HepG2 (cell line): ENCODE data around the gene FGD6. TPM values are rescaled to one million over a fixed set of nuclear protein-coding genes. Genes with fewer than 3 reads are reported as not detected.
A peak's percentile ranks its signal among the peaks of the same experiment; 100 is the strongest.

Source experiments
- CCDC6 ChIP-seq: sonication (generic); formaldehyde crosslinking; IDR thresholded peaks from 2 replicates; pipeline ENCODE4 v1.8.1; 2022; ENCODE audit warnings: mild to moderate bottlenecking, missing genetic modification reagents, moderate library complexity
- DNMT1 ChIP-seq: sonication (generic); formaldehyde crosslinking; IDR thresholded peaks from 2 replicates; pipeline ENCODE4 v1.5.1; 2020; ENCODE audit warnings: mild to moderate bottlenecking, missing genetic modification reagents
- FOXA1 ChIP-seq, 2 experiments: fragments of 450-650 bp in 1 of 2; sonication (generic) in 1 of 2; formaldehyde crosslinking in 1 of 2; IDR thresholded peaks; 2 replicates each; pipeline versions ENCODE4 v1.4.0 to v1.6.1; 2016 to 2020; ENCODE audit warnings: missing genetic modification reagents in 1 of 2
- FOXA3 ChIP-seq: IDR thresholded peaks from 2 replicates; pipeline ENCODE4 v1.6.1; 2016; ENCODE audit warnings: missing genetic modification reagents, missing compliant biosample characterization
- GABPA ChIP-seq, 2 experiments: IDR thresholded peaks; 2 replicates each; pipeline ENCODE4 v1.6.1; 2011 to 2016; ENCODE audit warnings: low read depth in 2 of 2, low read length in 1 of 2, missing biosample characterization in 1 of 2, missing genetic modification characterization in 1 of 2
- HDAC2 ChIP-seq: sonication (generic); formaldehyde crosslinking; IDR thresholded peaks from 2 replicates; pipeline ENCODE4 v1.4.0; 2020; ENCODE audit warnings: missing genetic modification reagents
- KLF6 ChIP-seq: IDR thresholded peaks from 2 replicates; pipeline ENCODE4 v1.8.0; 2016; ENCODE audit warnings: missing biosample characterization, missing genetic modification reagents
- NKX3-1 ChIP-seq: sonication (generic); formaldehyde crosslinking; IDR thresholded peaks from 2 replicates; pipeline ENCODE4 v1.5.0; 2020; ENCODE audit warnings: missing genetic modification reagents
- PHB2 ChIP-seq: fragments of 450-650 bp; IDR thresholded peaks from 2 replicates; pipeline ENCODE4 v1.6.1; 2018; ENCODE audit not compliant: partially characterized antibody
- RBFOX2 ChIP-seq: fragments of 200-400 bp; formaldehyde crosslinking; IDR thresholded peaks from 2 replicates; pipeline ENCODE4 v1.6.1; 2017; ENCODE audit warnings: low read depth, mild to moderate bottlenecking, low read length
- SAP130 ChIP-seq: IDR thresholded peaks from 2 replicates; pipeline ENCODE4 v1.6.1; 2016; ENCODE audit warnings: low read depth
- SNRNP70 ChIP-seq: fragments of 200-400 bp; formaldehyde crosslinking; IDR thresholded peaks from 2 replicates; pipeline ENCODE4 v1.6.1; 2017; ENCODE audit warnings: mild to moderate bottlenecking, low read depth, low read length, moderate library complexity
- SOX13 ChIP-seq, 3 experiments: fragments of 450-650 bp in 1 of 3; sonication (generic) in 1 of 3; formaldehyde crosslinking in 1 of 3; IDR thresholded peaks in 2 of 3; conservative IDR thresholded peaks in 1 of 3; 2 replicates each; pipeline versions ENCODE4 v1.5.0 to v1.6.1; 2016 to 2020; ENCODE audit warnings: antibody characterized with exemption in 1 of 3, mild to moderate bottlenecking in 1 of 3, missing compliant biosample characterization in 1 of 3, missing genetic modification reagents in 1 of 3, moderate library complexity in 1 of 3
- SP4 ChIP-seq: sonication (generic); formaldehyde crosslinking; IDR thresholded peaks from 2 replicates; pipeline ENCODE4 v1.8.1; 2023; ENCODE audit warnings: mild to moderate bottlenecking, missing genetic modification reagents
- ZFX ChIP-seq: sonication (generic); formaldehyde crosslinking; IDR thresholded peaks from 2 replicates; pipeline ENCODE4 v1.4.0; 2020; ENCODE audit warnings: mild to moderate bottlenecking, low read depth, missing genetic modification reagents, moderate library complexity
- ZNF552 ChIP-seq: sonication (generic); formaldehyde crosslinking; IDR thresholded peaks from 2 replicates; pipeline ENCODE4 v1.9.0; 2022; ENCODE audit warnings: missing genetic modification reagents, mild to moderate bottlenecking, borderline replicate concordance
- ZNF792 ChIP-seq: IDR thresholded peaks from 2 replicates; pipeline ENCODE4 v1.6.1; 2016
- polyA plus RNA-seq, 8 experiments: library from polyadenylated mRNA; depleted of rRNA in 3 of 8; stranded (reverse) in 7 of 8; unstranded in 1 of 8; fragments of >200 nt; fragmentation: Illumina TruSeq in 4 of 8; extraction: Trizol in 4 of 8; gene quantifications; 2 replicates each; pipeline versions ENCODE4 v1.2.1 to v1.2.3, GENCODE V29; 2011 to 2016; ENCODE audit warnings: low read depth in 4 of 8, missing spikeins in 1 of 8, mixed read lengths in 1 of 8; ENCODE audit not compliant: insufficient read depth in 1 of 8
- total RNA-seq, 5 experiments: library from RNA; depleted of rRNA; stranded (reverse); fragments of >200 nt; fragmentation: Illumina TruSeq; extraction: Trizol; gene quantifications; 2 replicates each; pipeline ENCODE4 v1.2.3, GENCODE V29; 2016; ENCODE audit warnings: low read depth in 1 of 5
- TF ChIP-seq, protein P1 (sequence below): sonication (generic); formaldehyde crosslinking; IDR thresholded peaks from 2 replicates; pipeline ENCODE4 v1.9.0; 2022; ENCODE audit warnings: missing genetic modification reagents, mild to moderate bottlenecking, borderline replicate concordance
- TF ChIP-seq, protein P2 (sequence below): IDR thresholded peaks from 2 replicates; pipeline ENCODE4 v1.6.1; 2018; ENCODE audit warnings: missing genetic modification reagents
- TF ChIP-seq, protein P3 (sequence below): fragments of 450-650 bp; IDR thresholded peaks from 2 replicates; pipeline ENCODE4 v1.6.1; 2017; ENCODE audit warnings: mild to moderate bottlenecking
- TF ChIP-seq, protein P4 (sequence below): IDR thresholded peaks from 2 replicates; pipeline ENCODE4 v1.6.1; 2016; ENCODE audit warnings: missing genetic modification reagents, missing compliant biosample characterization
- TF ChIP-seq, protein P5 (sequence below): sonication (generic); formaldehyde crosslinking; IDR thresholded peaks from 2 replicates; pipeline ENCODE4 v1.4.0; 2020; ENCODE audit warnings: missing genetic modification reagents

FGD6 gene
- total and polyA plus RNA-seq, 2 of the 13 experiments (the other 11 are each of a cell fraction or from before 2014, with no cell fraction given), result 2.2 to 4.3 TPM

DNA sequence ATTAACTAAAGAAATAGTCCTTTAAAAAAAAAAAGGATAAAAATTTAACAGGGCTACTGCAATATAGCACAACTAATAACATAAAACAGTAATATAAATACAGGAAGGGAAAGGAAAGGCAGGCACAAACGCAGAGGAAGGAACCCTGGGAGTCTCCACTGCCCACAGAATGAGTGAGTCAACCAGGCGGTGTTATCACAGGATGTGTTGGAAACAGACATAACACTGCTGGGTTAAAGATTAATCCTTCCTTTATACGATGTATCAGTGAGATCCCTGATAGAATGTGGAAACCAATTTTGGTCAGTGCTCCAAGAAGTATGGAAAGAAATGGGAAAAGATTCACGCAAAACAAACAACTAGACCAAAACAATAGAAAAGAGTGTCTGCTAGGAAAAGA is 47.9 kb downstream of the FGD6 start (continued):
- TF ChIP-seq SNRNP70 (no peak), HDAC2 (CRISPR knock-in tag) (no peak), DNMT1 (no peak), PHB2 (no peak), ZNF552 (CRISPR knock-in tag) (no peak), FOXA3 (peak; percentile 25; the same call in 1 of the 2 replicates), ZFX (CRISPR knock-in tag) (no peak), ZNF792 (CRISPR knock-in tag) (no peak), CCDC6 (CRISPR knock-in tag) (no peak), SAP130 (CRISPR knock-in tag) (peak; percentile 46; the same call in 1 of the 2 replicates), RBFOX2 (no peak), FOXA1 (IDR thresholded peaks at IDR 0.05) (no peak), FOXA1 (CRISPR knock-in tag; IDR thresholded peaks at IDR 0.05) (no peak), KLF6 (CRISPR knock-in tag) (no peak), NKX3-1 (CRISPR knock-in tag) (no peak), GABPA (IDR thresholded peaks at IDR 0.05; ENCODE audit: low read depth, low read length) (no peak), GABPA (CRISPR knock-in tag; IDR thresholded peaks at IDR 0.05; ENCODE audit: low read depth) (peak; percentile 26; the same call in 1 of the 2 replicates), SP4 (CRISPR knock-in tag) (no peak), SOX13 (IDR thresholded peaks at IDR 0.05) (no peak), SOX13 (CRISPR knock-in tag; conservative IDR thresholded peaks at IDR 0.05 in 1 of 2, IDR thresholded peaks at IDR 0.05 in 1 of 2) (peak in 1 of 2 experiments; percentile 6; a peak in 1 of 4 replicates)
- TF ChIP-seq, protein P1, sequence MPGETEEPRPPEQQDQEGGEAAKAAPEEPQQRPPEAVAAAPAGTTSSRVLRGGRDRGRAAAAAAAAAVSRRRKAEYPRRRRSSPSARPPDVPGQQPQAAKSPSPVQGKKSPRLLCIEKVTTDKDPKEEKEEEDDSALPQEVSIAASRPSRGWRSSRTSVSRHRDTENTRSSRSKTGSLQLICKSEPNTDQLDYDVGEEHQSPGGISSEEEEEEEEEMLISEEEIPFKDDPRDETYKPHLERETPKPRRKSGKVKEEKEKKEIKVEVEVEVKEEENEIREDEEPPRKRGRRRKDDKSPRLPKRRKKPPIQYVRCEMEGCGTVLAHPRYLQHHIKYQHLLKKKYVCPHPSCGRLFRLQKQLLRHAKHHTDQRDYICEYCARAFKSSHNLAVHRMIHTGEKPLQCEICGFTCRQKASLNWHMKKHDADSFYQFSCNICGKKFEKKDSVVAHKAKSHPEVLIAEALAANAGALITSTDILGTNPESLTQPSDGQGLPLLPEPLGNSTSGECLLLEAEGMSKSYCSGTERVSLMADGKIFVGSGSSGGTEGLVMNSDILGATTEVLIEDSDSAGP (CRISPR knock-in tag), result no peak
- TF ChIP-seq, protein P2, sequence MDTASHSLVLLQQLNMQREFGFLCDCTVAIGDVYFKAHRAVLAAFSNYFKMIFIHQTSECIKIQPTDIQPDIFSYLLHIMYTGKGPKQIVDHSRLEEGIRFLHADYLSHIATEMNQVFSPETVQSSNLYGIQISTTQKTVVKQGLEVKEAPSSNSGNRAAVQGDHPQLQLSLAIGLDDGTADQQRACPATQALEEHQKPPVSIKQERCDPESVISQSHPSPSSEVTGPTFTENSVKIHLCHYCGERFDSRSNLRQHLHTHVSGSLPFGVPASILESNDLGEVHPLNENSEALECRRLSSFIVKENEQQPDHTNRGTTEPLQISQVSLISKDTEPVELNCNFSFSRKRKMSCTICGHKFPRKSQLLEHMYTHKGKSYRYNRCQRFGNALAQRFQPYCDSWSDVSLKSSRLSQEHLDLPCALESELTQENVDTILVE, result no peak
- TF ChIP-seq, protein P3, sequence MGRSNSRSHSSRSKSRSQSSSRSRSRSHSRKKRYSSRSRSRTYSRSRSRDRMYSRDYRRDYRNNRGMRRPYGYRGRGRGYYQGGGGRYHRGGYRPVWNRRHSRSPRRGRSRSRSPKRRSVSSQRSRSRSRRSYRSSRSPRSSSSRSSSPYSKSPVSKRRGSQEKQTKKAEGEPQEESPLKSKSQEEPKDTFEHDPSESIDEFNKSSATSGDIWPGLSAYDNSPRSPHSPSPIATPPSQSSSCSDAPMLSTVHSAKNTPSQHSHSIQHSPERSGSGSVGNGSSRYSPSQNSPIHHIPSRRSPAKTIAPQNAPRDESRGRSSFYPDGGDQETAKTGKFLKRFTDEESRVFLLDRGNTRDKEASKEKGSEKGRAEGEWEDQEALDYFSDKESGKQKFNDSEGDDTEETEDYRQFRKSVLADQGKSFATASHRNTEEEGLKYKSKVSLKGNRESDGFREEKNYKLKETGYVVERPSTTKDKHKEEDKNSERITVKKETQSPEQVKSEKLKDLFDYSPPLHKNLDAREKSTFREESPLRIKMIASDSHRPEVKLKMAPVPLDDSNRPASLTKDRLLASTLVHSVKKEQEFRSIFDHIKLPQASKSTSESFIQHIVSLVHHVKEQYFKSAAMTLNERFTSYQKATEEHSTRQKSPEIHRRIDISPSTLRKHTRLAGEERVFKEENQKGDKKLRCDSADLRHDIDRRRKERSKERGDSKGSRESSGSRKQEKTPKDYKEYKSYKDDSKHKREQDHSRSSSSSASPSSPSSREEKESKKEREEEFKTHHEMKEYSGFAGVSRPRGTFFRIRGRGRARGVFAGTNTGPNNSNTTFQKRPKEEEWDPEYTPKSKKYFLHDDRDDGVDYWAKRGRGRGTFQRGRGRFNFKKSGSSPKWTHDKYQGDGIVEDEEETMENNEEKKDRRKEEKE, result no peak
- TF ChIP-seq, protein P4, sequence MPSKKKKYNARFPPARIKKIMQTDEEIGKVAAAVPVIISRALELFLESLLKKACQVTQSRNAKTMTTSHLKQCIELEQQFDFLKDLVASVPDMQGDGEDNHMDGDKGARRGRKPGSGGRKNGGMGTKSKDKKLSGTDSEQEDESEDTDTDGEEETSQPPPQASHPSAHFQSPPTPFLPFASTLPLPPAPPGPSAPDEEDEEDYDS (CRISPR knock-in tag), result peak; percentile 19; the same call in 1 of the 2 replicates
- TF ChIP-seq, protein P5, sequence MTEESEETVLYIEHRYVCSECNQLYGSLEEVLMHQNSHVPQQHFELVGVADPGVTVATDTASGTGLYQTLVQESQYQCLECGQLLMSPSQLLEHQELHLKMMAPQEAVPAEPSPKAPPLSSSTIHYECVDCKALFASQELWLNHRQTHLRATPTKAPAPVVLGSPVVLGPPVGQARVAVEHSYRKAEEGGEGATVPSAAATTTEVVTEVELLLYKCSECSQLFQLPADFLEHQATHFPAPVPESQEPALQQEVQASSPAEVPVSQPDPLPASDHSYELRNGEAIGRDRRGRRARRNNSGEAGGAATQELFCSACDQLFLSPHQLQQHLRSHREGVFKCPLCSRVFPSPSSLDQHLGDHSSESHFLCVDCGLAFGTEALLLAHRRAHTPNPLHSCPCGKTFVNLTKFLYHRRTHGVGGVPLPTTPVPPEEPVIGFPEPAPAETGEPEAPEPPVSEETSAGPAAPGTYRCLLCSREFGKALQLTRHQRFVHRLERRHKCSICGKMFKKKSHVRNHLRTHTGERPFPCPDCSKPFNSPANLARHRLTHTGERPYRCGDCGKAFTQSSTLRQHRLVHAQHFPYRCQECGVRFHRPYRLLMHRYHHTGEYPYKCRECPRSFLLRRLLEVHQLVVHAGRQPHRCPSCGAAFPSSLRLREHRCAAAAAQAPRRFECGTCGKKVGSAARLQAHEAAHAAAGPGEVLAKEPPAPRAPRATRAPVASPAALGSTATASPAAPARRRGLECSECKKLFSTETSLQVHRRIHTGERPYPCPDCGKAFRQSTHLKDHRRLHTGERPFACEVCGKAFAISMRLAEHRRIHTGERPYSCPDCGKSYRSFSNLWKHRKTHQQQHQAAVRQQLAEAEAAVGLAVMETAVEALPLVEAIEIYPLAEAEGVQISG (CRISPR knock-in tag), result no peak
